Muscle layer of duodenum (tissue), 2 donors: ENCODE results near the gene APOL1.

ENCODE experiments used
- H3K27ac ChIP-seq: one replicate; pipeline ENCODE4 v1.7.0; 2013; ENCODE audit warnings: mild to moderate bottlenecking, low read length
- H3K27me3 ChIP-seq: one replicate; pipeline ENCODE4 v1.7.0; 2013; ENCODE audit warnings: low read depth, mild to moderate bottlenecking, control low read depth, low read length
- H3K36me3 ChIP-seq, 2 donors: one replicate each; pipeline ENCODE4 v1.7.0; 2013; ENCODE audit warnings: low read length in 2 of 2, control low read depth in 1 of 2, mild to moderate bottlenecking in 1 of 2; ENCODE audit not compliant: insufficient read depth in 2 of 2, control insufficient read depth in 1 of 2
- H3K4me1 ChIP-seq, 2 donors: one replicate each; pipeline ENCODE4 v1.7.0; 2013; ENCODE audit warnings: low read length in 2 of 2, mild to moderate bottlenecking in 2 of 2, control low read depth in 1 of 2, moderate library complexity in 1 of 2; ENCODE audit not compliant: insufficient read depth in 2 of 2, control insufficient read depth in 1 of 2
- H3K4me3 ChIP-seq, 2 donors: one replicate each; pipeline ENCODE4 v1.7.0; 2013; ENCODE audit warnings: low read length in 2 of 2, low read depth in 1 of 2, mild to moderate bottlenecking in 1 of 2
- H3K9me3 ChIP-seq, 2 donors: one replicate each; pipeline ENCODE4 v1.7.0; 2013; ENCODE audit warnings: low read length in 2 of 2, control low read depth in 1 of 2, mild to moderate bottlenecking in 1 of 2; ENCODE audit not compliant: control insufficient read depth in 1 of 2
- donor health status: healthy.

Gene APOL1

DNA sequence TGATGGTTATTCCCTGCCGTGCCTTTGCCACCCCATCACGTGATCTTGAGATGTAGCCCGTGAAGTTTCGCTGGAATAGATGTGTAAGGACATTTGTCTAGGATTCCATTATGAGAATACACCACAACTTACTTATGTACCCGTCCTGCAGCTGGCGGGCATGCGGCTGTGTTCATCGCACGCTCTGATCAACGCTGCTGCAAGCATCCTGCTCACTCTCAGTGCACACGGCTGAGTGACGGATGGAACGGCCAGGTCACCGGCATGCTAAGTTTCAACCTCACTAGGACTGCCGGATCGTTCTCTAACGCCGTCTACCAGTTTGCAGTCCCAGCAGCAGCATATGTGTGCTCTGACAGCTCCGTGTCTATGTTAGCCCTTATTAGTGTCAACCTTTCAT lies 44.6 kb downstream of the APOL1 start:
- H3K27me3 ChIP-seq = no peaks in the 10 kb centered on the region
- peaks cover 97 to 99% of the 10 kb centered on the region in 2 donors for H3K36me3 ChIP-seq
- H3K4me1 ChIP-seq = peaks cover 0 to 13% of the 10 kb centered on the region in 2 donors
- H3K9me3 ChIP-seq = no peaks in the 10 kb centered on the region
- H3K4me3 ChIP-seq = no peak overlapping the region
- no peak overlapping the region for H3K27ac ChIP-seq

DNA sequence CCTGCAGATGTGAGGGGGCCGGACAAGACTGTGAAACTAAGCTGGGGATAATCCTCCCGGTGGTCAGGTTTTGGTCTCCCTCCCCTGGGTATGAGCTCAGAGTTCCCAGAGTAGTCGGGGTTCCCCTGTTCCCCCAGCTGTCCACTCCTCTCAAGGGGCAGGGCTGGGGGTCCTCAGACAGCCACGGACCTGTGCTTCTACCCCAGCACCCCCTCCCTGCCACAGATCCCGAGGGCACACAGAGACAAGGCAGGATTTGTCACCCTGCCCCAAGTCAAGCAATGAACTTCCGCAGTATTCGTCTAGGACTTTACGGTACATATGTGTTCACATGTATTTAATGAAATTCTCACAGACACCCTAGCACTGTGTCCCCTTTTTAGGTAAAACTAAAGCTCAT lies 45.2 kb downstream of the APOL1 start:
- peaks cover 97 to 99% of the 10 kb centered on the region in 2 donors for H3K36me3 ChIP-seq
- no peak overlapping the region for H3K4me3 ChIP-seq
- H3K4me1 ChIP-seq = peaks cover 0 to 16% of the 10 kb centered on the region in 2 donors
- no peaks in the 10 kb centered on the region for H3K9me3 ChIP-seq
- no peak overlapping the region for H3K27ac ChIP-seq
- no peaks in the 10 kb centered on the region for H3K27me3 ChIP-seq

DNA sequence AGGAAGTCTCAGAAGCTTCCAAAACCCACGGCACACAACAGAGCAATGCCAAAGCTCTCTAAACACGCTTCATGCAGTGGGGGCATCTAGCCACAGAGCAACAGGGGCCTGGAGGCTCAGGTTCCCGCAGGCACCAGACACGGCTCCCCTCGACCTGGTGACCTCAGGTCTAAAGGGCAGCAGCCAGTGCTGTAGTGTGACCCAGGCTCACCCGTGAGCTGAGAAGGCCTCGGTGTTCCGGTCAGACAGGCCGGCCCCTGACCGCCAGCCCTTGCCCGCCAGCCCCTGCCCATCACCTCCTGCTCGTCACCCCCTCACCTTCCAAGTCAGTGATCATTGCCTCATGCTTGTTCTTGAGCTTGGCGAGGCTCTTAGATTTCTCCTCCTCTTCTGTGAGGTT lies 45.7 kb downstream of the APOL1 start:
- Histone ChIP-seq H3K4me3 (no peak overlapping the region), H3K4me1 (peaks cover 0 to 19% of the 10 kb centered on the region in 2 donors), H3K27me3 (no peaks in the 10 kb centered on the region), H3K27ac (no peak overlapping the region), H3K36me3 (peaks cover 95 to 99% of the 10 kb centered on the region in 2 donors), H3K9me3 (no peaks in the 10 kb centered on the region)

DNA sequence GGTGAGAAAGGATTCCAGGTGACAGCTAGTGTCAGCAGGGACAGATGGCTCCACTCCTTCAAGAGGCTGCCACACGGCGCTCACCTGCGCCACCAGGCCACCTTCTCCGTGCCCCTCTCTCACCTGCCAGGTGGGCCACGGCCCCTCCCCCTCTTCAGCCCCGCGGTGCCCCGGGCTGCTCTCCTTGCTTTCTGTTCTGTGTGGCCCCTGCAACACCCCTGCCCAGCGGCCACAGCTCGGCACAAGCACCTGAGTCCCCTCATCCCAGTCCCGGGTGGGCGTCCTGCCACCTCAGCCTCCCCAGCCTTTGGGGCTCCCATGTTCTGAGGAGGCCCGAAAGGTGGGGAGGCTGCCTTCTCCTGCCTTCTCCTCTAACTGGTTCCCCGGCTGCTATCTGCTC lies 46.4 kb downstream of the APOL1 start:
- peaks cover 0 to 19% of the 10 kb centered on the region in 2 donors for H3K4me1 ChIP-seq
- no peaks in the 10 kb centered on the region for H3K27me3 ChIP-seq
- peaks cover 94 to 99% of the 10 kb centered on the region in 2 donors for H3K36me3 ChIP-seq
- H3K27ac ChIP-seq = no peak overlapping the region
- no peak overlapping the region for H3K4me3 ChIP-seq
- H3K9me3 ChIP-seq = no peaks in the 10 kb centered on the region

DNA sequence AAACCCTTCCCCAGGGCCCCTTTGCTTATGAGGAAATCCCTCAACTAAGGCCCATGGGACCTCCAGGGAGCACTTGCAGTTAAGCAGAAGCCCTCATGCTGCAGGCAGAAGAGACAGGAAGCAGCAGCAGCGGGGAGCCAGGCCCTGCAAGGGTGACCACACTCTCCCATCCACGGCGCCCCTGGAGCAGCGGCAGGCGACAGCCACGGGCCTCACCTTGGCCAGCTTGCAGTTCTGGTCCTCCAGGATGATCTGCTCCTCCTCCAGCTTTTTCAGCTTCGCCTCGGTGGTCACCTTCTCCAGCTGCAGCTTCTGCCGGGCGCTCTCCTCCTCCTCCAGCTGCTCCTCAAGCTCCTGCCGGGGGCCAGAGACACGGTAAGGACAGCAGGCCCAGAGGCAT lies 47.0 kb downstream of the APOL1 start:
- Histone ChIP-seq H3K36me3 (peaks cover 94 to 99% of the 10 kb centered on the region in 2 donors), H3K4me1 (peaks cover 0 to 23% of the 10 kb centered on the region in 2 donors), H3K9me3 (no peaks in the 10 kb centered on the region), H3K27ac (no peak overlapping the region), H3K4me3 (no peak overlapping the region), H3K27me3 (no peaks in the 10 kb centered on the region)

DNA sequence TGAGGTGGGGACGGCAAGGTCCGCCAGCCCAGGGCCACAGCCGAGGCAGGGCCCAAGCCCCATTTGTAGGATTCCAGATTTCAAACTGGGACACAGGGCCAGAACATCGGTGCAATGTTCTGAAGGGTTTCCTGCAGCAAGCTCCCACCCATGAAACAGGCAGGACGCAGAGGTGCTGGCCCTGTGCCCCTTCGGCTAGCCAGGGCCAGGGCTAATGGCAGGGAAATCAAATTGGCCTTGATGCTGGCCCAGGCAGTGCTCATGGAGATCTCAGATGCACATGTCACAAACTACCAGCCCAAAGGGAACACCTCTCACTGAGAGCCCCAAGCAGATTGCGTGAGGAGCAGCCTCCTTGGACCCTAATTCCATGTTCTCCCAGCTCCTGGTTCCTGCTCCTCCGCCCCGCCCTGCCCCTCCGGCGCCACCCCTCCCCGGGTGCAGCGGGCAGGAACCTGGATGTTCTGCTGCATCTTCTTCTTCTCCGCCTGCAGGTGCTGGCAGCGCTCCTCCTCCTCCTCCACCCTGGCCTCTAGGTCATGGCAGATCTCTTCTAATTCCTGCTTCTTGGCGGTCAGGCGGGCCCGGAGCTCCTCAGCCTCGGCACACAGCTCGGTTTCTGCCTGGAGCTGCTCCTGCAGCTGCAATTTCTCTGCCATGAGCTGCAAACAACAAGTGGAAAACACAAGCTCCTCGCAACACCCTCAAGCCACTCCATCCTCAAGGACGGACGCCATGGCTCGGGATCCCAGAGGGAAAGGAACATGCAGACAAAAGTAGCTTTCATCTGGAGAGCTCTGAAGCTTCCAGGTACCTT lies 47.7 kb downstream of the APOL1 start:
- Histone ChIP-seq H3K27ac (no peak overlapping the region), H3K27me3 (no peaks in the 10 kb centered on the region), H3K36me3 (peaks cover 94 to 99% of the 10 kb centered on the region in 2 donors), H3K4me3 (no peak overlapping the region), H3K4me1 (peaks cover 0 to 24% of the 10 kb centered on the region in 2 donors), H3K9me3 (no peaks in the 10 kb centered on the region)

DNA sequence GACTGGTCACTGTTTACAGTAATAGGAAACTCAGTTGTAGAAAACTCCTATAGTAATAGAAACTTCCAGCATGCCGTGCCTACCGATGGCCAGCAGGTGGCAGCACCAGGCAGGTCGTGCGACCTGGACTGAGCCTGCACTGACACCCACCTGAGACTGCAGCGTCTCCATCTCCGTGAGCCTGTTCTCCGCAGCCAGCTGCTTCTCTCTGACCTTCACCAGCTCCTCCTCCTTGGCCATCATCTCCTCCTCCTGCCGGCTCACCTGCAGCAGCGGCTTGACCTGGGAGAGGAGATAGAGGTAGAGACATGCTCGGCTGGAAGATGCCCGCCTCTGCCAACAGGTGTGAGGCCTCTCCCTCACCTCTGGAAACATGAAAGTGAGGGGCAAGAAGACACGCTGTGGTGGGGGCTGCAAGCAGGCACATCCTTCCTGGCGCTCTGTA lies 48.5 kb downstream of the APOL1 start:
- no peaks in the 10 kb centered on the region for H3K9me3 ChIP-seq
- no peak overlapping the region for H3K4me3 ChIP-seq
- peaks cover 96 to 99% of the 10 kb centered on the region in 2 donors for H3K36me3 ChIP-seq
- H3K27ac ChIP-seq = no peak overlapping the region
- H3K27me3 ChIP-seq = no peaks in the 10 kb centered on the region
- H3K4me1 ChIP-seq = peaks cover 0 to 24% of the 10 kb centered on the region in 2 donors

DNA sequence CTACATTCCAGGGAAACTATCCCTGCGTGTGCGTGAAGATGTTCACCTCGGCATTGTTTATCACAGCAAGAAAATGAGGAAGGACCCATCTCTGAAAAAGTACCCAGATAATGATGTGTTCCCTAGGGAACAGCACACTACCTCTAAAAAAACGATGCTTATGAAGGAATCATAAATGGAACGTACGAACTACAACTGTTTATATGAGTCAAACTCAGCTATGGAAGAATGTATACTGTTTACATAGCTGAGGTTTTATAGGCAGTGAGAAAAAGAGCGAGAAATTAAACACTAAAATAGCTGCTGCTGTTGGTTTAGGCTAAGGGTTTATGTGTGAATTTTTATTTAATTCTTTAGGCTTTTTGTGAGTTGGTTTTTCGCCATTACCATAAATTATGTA lies 48.9 kb downstream of the APOL1 start:
- Histone ChIP-seq H3K36me3 (peaks cover 96 to 99% of the 10 kb centered on the region in 2 donors), H3K9me3 (no peaks in the 10 kb centered on the region), H3K27me3 (no peaks in the 10 kb centered on the region), H3K27ac (peak overlapping the region; percentile 29), H3K4me1 (peaks cover 0 to 24% of the 10 kb centered on the region in 2 donors), H3K4me3 (no peak overlapping the region)

DNA sequence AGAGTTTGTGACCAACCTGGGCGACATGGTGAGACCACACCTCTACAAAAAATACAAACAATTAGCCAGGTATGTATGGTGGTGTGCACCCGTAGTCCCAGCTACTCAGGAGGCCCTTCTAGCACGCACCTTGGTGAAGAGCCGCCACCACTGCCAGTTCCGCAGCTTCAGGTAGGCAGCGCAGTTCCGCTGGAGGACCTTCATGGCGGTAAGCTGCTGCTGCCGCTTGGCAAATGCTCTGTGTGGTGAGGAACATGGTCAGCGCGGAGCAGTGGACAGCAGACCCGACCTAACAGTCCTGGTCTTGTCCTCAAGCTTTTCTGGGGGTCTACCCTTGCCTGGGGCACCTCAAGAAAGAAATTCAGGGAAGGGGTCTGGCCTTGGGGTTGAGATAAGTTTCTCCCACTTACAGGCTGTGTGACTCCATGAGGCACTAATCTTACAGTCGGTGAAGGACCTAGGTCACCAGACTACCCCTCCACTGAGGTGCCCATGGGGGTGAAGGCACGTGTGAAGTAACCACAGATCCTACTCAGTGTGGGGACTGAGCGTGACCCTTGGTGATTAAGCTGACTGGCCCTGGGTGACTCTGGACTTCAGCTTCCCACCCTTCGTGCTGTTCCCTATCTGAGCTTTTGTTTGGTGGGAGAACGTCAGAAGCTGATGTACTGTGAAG lies 49.6 kb downstream of the APOL1 start:
- Histone ChIP-seq H3K4me1 (peaks cover 0 to 24% of the 10 kb centered on the region in 2 donors), H3K4me3 (no peak overlapping the region), H3K27ac (peak overlapping the region; percentile 29), H3K27me3 (no peaks in the 10 kb centered on the region), H3K9me3 (no peaks in the 10 kb centered on the region), H3K36me3 (peaks cover 95 to 99% of the 10 kb centered on the region in 2 donors)

DNA sequence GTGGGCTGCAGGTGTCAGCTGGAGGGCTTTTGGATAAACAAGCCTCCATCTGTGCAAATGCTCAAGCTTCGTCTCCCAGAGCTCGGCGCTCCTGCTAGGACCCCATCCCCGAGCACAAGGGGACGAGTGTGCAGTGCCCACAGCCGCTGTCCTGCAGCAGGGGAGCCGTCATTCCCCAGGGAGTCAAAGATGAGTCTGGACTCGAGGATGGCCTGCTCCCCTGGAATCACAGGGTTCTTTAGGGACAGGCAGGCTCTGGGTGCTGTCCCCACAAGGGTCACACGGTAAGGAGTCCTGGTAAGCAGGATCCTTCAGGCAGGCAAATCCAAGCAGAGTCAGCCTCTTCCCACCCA lies 50.2 kb downstream of the APOL1 start:
- Histone ChIP-seq H3K4me1 (peaks cover 0 to 27% of the 10 kb centered on the region in 2 donors), H3K4me3 (no peak overlapping the region), H3K9me3 (no peaks in the 10 kb centered on the region), H3K36me3 (peaks cover 93 to 99% of the 10 kb centered on the region in 2 donors), H3K27me3 (no peaks in the 10 kb centered on the region), H3K27ac (peak overlapping the region; percentile 29)

DNA sequence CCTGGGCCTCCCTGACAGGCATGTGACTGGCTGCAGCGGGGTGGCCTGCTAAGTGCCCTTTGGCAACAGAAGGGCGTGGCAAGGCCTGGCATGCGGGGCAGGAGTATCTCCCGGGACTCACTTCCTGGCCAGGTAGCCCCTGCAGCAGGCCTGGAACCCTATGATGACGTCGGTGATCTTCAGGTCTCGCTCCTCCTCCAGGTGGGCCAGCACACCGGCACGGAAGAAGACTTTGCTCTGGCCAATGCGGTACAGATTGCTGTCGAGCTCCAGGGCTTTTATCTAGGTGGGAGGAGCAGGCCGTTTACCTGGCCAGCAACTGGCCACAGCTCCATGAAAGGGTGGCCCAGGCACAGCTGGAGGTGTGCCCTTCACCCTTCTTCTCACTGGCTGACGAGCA lies 50.9 kb downstream of the APOL1 start:
- H3K9me3 ChIP-seq = no peaks in the 10 kb centered on the region
- H3K36me3 ChIP-seq = peaks cover 93 to 99% of the 10 kb centered on the region in 2 donors
- H3K27ac ChIP-seq = no peak overlapping the region
- peaks cover 0 to 27% of the 10 kb centered on the region in 2 donors for H3K4me1 ChIP-seq
- H3K4me3 ChIP-seq = no peak overlapping the region
- no peaks in the 10 kb centered on the region for H3K27me3 ChIP-seq
